GM12875 (cell line): ENCODE measurements around the gene NEK1.

Source experiments
- H3K4me3 ChIP-seq: one replicate; pipeline ENCODE4 v1.5.1; 2011; ENCODE audit warnings: low read depth, low read length, control low read depth
- TF ChIP-seq, protein P1 (sequence below): IDR thresholded peaks from 2 replicates; pipeline ENCODE4 v1.5.1; 2011; ENCODE audit warnings: low read depth, mild to moderate bottlenecking, control low read depth, inconsistent platforms, low read length, moderate library complexity, borderline replicate concordance; ENCODE audit not compliant: insufficient read depth

The NEK1 gene

DNA sequence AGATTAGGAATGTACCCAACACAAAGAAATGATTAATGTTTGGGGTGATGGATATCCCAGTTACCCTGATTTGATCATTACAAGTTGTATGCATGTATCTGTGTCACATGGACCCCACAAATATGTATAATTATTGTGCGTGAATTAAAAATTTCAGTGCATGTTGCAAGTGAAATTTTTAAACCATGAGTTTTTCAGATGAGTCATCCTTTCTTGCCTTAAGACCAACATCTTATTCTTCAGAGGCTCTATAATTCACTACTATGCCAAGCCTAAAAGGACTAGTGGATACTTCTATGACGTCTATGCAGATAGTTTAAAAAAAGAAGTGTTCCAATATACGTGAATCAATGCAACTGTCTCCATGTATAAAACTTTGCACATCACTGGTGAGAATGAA is 228.7 kb downstream of the NEK1 start:
- H3K4me3 ChIP-seq: no peak overlapping the region
- TF ChIP-seq, protein P1, sequence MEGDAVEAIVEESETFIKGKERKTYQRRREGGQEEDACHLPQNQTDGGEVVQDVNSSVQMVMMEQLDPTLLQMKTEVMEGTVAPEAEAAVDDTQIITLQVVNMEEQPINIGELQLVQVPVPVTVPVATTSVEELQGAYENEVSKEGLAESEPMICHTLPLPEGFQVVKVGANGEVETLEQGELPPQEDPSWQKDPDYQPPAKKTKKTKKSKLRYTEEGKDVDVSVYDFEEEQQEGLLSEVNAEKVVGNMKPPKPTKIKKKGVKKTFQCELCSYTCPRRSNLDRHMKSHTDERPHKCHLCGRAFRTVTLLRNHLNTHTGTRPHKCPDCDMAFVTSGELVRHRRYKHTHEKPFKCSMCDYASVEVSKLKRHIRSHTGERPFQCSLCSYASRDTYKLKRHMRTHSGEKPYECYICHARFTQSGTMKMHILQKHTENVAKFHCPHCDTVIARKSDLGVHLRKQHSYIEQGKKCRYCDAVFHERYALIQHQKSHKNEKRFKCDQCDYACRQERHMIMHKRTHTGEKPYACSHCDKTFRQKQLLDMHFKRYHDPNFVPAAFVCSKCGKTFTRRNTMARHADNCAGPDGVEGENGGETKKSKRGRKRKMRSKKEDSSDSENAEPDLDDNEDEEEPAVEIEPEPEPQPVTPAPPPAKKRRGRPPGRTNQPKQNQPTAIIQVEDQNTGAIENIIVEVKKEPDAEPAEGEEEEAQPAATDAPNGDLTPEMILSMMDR: no peak

DNA sequence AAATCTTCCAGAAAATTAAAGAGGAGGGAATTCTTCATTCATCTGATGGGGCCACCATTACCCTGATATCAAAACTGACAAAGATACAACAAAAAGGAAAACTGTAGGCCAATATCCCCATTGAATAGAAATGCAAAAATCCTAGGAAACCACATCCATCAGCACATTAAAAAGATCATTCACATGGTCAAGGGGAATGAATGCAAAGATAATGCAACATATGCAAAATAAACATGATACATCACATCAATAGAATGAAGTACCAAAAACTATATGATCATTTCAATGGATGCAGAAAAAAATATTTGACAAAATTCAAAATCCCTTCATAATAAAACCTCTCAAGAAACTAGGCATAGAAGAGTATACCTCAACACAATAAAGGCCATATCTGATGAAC is 232.7 kb downstream of the NEK1 start:
- H3K4me3 ChIP-seq: no peak overlapping the region
- TF ChIP-seq, protein P1: no peak

DNA sequence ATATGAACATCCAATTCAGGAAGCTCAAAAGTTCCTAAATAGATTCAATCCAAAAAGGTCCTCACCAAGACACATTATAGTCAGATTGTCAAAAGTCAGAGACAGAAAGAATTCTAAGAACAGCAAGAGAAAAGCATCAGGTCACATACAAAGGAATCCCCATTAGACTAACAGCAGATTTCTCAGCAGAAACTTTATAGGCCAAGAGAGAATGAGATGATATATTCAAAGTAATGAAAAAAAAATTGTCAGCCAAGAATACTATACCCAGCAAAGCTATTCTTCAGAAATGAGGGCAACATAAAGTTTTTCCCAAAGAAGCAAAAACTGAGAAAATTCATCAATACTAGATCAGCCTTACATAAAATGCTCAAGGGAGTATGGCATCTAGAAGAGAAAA is 235.0 kb downstream of the NEK1 start:
- H3K4me3 ChIP-seq: no peak overlapping the region
- TF ChIP-seq, protein P1: no peak

DNA sequence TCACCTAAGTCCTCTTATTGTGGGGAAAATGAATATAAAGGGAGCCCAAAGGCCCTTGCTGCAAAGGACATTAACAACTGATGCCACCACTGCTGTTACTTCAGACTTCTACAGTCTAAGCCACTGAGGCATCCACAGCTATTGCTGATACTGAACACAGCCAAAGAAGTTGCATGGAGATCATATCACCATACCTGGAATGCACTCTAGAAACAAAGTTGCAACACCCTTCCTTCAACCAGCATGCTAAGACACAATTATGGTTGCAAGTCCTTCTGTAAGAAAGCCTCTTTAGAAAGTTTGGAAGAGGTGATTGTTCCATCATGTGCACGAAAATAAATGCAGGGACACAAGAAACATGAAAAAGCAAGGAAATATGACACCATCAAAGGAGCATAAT is 236.0 kb downstream of the NEK1 start:
- no peak overlapping the region for H3K4me3 ChIP-seq

DNA sequence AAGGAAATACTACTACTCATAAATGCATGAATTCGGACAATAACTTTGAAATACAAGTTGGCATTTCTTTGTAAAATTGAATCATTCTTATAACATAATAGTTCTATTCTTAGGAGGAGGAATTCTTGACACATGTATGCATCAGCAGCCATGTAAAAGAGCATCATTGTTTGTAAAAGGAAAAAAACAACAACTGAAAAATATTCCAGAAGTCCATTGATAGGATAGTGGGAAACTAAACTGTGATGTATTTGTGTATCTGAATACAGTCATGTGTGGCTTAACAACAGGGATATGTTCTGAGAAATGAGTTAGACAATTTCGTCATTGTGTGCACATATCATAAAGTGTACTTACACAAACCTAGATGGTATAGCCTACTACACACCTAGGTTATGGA is 239.6 kb downstream of the NEK1 start:
- no peak overlapping the region for H3K4me3 ChIP-seq
- TF ChIP-seq, protein P1: no peak

More for the DNA sequence above, 236.0 kb downstream of the NEK1 start:
- TF ChIP-seq, protein P1: no peak

DNA sequence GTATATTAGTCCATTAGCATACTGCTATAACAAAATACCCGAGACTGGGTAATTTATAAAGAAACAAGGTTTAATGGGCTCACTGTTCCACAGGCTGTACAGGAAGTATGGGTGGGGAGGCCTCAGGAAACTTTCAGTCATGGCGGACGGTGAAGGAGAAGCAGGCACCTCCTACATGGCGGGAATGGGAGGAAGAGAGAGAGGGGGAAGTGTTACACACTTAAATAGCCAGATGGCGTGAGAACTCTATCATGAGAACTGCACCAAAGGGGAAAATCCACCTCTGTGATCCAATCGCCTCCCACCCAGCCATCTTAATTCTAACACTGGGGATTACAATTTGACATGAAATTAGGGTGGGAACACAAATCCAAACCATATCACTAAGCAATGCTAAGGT is 242.7 kb downstream of the NEK1 start:
- TF ChIP-seq, protein P1: no peak
- no peak overlapping the region for H3K4me3 ChIP-seq

DNA sequence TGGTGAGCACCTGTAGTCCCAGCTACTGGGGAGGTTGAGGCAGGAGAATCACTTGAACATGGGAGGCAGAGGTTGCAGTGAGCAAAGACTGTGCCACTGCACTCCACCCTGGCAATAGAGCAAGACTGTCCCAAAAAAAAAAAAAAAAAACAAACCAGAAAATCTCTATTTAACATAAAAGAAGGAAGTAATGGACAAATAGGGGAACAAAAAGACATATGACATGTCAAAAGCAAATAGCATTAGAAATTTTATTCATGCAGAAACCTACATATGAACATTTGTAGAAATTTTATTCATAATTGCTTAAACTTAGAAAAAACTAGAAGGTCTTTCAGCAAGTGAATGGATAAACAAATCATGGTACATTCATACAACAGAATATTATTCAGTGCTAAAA is 244.6 kb downstream of the NEK1 start:
- TF ChIP-seq, protein P1: no peak
- H3K4me3 ChIP-seq: no peak overlapping the region
